ENCODE data around the gene WSCD2. TPM values are rescaled to one million over a fixed set of nuclear protein-coding genes. Genes with fewer than 3 reads are reported as not detected.

WSCD2 gene
- polyA plus RNA-seq, 1 experiment = not detected

DNA sequence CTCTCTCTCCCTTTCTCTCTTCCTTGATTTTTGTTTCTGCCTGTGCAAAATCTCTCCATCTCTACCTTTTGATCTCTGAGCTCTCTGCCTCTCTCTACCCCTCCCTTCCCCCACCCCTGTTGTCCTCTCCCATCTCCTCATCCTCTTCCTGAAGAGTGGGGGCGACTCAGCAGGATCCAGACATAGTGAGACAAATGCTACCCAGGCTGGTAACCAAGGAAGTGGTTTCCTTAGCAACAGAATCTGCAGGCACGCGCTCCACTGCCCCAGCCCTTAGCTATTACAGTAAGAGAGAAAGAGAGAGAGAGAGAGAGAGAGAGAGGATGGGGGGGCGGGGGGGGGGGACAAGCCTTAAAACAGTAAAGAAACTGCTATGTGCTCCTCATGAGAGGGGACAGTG is 124.5 kb downstream of the WSCD2 start:
- POLR2A ChIA-PET = no interaction called here
- CTCF ChIA-PET = no interaction called here
- no peaks in the 10 kb centered on the region; the same call in 1 of the 2 replicates for H3K27me3 ChIP-seq (ENCODE audit: control insufficient read depth, insufficient read depth, low read length)
- H3K4me3 ChIP-seq (ENCODE audit: low read depth, low read length) = no peak overlapping the region
- DNase-seq (ENCODE audit: low read depth) = no peak
- no peaks in the 10 kb centered on the region for H3K36me3 ChIP-seq (ENCODE audit: control insufficient read depth, insufficient read depth, low read length)
- no peak for TF ChIP-seq CTCF (IDR thresholded peaks at IDR 0.05; ENCODE audit: insufficient read depth, low read depth, low read length)

- ChIA-PET POLR2A (no interaction called here), CTCF (no interaction called here)
- no peaks in the 10 kb centered on the region for H3K36me3 ChIP-seq (ENCODE audit: control insufficient read depth, insufficient read depth, low read length)
- no peak overlapping the region for H3K4me3 ChIP-seq (ENCODE audit: low read depth, low read length)
- DNase-seq (ENCODE audit: low read depth) = no peak
- TF ChIP-seq CTCF (IDR thresholded peaks at IDR 0.05; ENCODE audit: insufficient read depth, low read depth, low read length) = no peak
- no peaks in the 10 kb centered on the region; the same call in 1 of the 2 replicates for H3K27me3 ChIP-seq (ENCODE audit: control insufficient read depth, insufficient read depth, low read length)
Measured at GRCh38 chr12:108254030-108254429, 124.9 kb downstream of the WSCD2 start.

- TF ChIP-seq CTCF (IDR thresholded peaks at IDR 0.05; ENCODE audit: insufficient read depth, low read depth, low read length) = no peak
- no peak overlapping the region for H3K4me3 ChIP-seq (ENCODE audit: low read depth, low read length)
- no peaks in the 10 kb centered on the region; the same call in 1 of the 2 replicates for H3K27me3 ChIP-seq (ENCODE audit: control insufficient read depth, insufficient read depth, low read length)
- POLR2A ChIA-PET = no interaction called here
- no peak for DNase-seq (ENCODE audit: low read depth)
- H3K36me3 ChIP-seq (ENCODE audit: control insufficient read depth, insufficient read depth, low read length) = no peaks in the 10 kb centered on the region
- CTCF ChIA-PET = no interaction called here
Measured at GRCh38 chr12:108254517-108255251, 125.6 kb downstream of the WSCD2 start.

DNA sequence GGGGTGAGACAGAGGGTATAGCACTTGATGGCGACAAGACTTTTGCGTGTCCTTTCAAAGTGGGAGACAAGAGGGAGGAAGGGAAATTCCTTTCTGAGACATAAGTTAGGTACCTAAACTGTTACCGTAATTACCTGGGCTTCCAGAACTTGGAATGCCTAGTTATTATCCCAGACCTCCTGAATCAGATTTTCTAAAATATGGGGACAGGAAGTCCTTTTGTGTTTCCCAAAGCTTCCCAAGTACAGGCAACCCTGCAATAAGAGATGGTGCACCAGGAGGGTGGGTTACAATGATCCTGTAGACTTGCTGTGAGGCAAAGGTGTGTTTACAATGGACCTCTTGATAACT is 126.1 kb downstream of the WSCD2 start:
- TF ChIP-seq CTCF (IDR thresholded peaks at IDR 0.05; ENCODE audit: insufficient read depth, low read depth, low read length) = no peak
- Histone ChIP-seq H3K4me3 (ENCODE audit: low read depth, low read length) (no peak overlapping the region), H3K36me3 (ENCODE audit: control insufficient read depth, insufficient read depth, low read length) (no peaks in the 10 kb centered on the region), H3K27me3 (ENCODE audit: control insufficient read depth, insufficient read depth, low read length) (no peaks in the 10 kb centered on the region; the same call in 1 of the 2 replicates)
- no peak for DNase-seq (ENCODE audit: low read depth)
- POLR2A ChIA-PET = no interaction called here
- CTCF ChIA-PET = no interaction called here

DNA sequence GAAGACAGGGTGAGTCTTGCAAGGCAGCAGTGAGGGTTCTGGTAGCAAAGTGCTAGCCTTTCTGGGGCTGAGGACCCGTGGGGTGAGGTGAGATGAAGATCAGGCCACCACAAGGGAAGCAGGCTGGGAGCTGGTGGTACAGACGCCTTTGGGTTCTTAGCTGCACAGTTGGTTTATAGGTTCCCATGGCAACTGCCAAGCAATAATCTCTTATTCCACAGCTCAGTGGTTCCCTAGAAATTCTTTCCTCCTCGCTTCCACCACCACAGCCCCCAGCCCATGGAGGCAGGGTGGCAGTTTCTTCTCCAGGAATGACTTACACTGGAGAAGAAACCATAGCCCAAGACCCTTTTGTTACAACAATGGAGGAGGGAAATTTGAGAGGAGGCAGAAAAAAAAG is 127.9 kb downstream of the WSCD2 start:
- H3K4me3 ChIP-seq (ENCODE audit: low read depth, low read length) = no peak overlapping the region
- CTCF ChIA-PET = no interaction called here
- POLR2A ChIA-PET = no interaction called here
- TF ChIP-seq CTCF (IDR thresholded peaks at IDR 0.05; ENCODE audit: insufficient read depth, low read depth, low read length) = no peak
- no peak for DNase-seq (ENCODE audit: low read depth)
- no peaks in the 10 kb centered on the region for H3K27me3 ChIP-seq (ENCODE audit: control insufficient read depth, insufficient read depth, low read length)
- no peaks in the 10 kb centered on the region for H3K36me3 ChIP-seq (ENCODE audit: control insufficient read depth, insufficient read depth, low read length)
